ENCODE results near the gene ODC1.

ODC1 gene

GRCh38 chr2:10397878-10398277 is 50.2 kb downstream of the ODC1 start:
- TF ChIP-seq CTCF (IDR thresholded peaks at IDR 0.05), result no peak
- no peak overlapping the region for H3K27ac ChIP-seq

GRCh38 chr2:10397297-10397875 is 50.7 kb downstream of the ODC1 start:
- H3K27ac ChIP-seq, result no peak overlapping the region
- TF ChIP-seq ZFX (IDR thresholded peaks at IDR 0.05; ENCODE audit: borderline replicate concordance) (no peak), CTCF (IDR thresholded peaks at IDR 0.05) (no peak)

DNA sequence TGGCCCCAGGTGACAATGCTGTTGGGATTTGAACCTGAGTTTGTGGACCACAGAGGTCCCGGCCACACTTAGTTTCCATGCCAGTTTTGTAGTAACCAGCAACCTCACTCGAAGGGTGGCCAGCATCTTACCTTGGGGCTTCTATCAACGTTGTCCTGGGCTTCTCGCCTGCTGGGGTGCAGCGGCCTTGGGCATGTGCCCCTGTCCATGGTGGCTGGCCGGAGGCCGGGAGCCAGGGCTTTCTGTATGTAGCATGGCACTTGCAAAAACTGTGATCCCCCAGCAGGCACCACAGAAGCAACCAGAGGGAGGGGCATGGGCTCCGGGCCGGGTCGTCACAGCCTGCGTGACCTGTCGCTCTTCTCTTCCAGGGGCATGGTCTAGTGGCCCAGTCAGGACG is 51.7 kb downstream of the ODC1 start:
- H3K27ac ChIP-seq, result no peak overlapping the region
- TF ChIP-seq ZFX (IDR thresholded peaks at IDR 0.05; ENCODE audit: borderline replicate concordance) (no peak), CTCF (IDR thresholded peaks at IDR 0.05) (no peak)

DNA sequence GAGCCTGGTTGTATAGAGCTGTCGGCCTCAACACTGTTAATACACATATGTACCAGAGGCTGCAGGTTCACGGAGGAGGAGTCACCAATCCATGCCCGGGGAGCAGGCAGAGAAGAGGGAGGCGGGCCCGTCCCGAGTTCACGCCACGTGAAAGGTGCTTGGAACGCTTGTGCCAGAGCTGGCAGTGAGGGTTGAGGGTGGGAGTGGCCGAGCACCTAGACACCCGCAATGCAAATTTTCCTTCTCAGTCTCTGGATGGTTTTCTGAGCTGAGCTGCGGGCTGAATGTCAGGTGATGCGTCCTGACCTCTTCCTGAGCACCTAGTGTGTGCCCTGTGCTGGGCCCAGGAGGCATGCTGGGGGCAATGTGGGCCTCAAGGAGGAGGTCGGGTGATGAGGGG is 52.2 kb downstream of the ODC1 start:
- TF ChIP-seq CTCF (IDR thresholded peaks at IDR 0.05) (no peak), ZFX (IDR thresholded peaks at IDR 0.05; ENCODE audit: borderline replicate concordance) (no peak)
- no peak overlapping the region for H3K27ac ChIP-seq

DNA sequence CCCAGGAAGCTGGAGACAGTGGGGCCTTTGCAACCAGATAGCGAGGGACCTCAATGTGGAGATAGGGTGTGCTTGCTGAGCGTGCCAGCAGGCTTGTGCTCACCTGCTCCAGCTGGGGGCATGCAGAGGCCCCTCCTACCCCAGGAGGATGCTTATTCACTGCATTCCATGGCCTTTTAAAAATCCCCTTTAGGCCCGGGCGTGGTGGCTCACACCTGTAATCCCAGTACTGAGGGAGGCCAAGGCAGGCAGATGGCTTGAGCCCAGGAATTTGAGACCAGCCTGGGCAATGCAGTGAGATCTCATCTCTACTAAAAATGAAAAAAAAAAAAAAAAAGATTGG is 54.5 kb downstream of the ODC1 start:
- no peak overlapping the region for H3K27ac ChIP-seq
- TF ChIP-seq ZFX (IDR thresholded peaks at IDR 0.05; ENCODE audit: borderline replicate concordance) (no peak), CTCF (IDR thresholded peaks at IDR 0.05) (no peak)

- no peak overlapping the region for H3K27ac ChIP-seq
- TF ChIP-seq ZFX (IDR thresholded peaks at IDR 0.05; ENCODE audit: borderline replicate concordance) (no peak), CTCF (IDR thresholded peaks at IDR 0.05) (no peak)
Observed at GRCh38 chr2:10392951-10393639, 55.0 kb downstream of the ODC1 start.

GRCh38 chr2:10392548-10392947 is 55.6 kb downstream of the ODC1 start:
- TF ChIP-seq CTCF (IDR thresholded peaks at IDR 0.05) (no peak), ZFX (IDR thresholded peaks at IDR 0.05; ENCODE audit: borderline replicate concordance) (no peak)

More at GRCh38 chr2:10392548-10392947, 55.6 kb downstream of the ODC1 start:
- no peak overlapping the region for H3K27ac ChIP-seq
